GM23338 (cell line): ENCODE results near the gene COLEC12. TPM values are rescaled to one million over a fixed set of nuclear protein-coding genes. Genes with fewer than 3 reads are reported as not detected.

Source experiments
- ATAC-seq: fragments of 200-7000 bp; cut with Tn5 transposase; 3 replicates; pipeline ENCODE4 v1.9.1; 2020
- DNase-seq: peaks from one replicate; pipeline ENCODE4 v3.0.0-alpha.2; 2015; ENCODE audit warnings: low spot score
- H2AFZ ChIP-seq: fragments of 200-600 bp; sonication (generic); 2 replicates; pipeline ENCODE4 v1.8.0; 2016; ENCODE audit warnings: antibody characterized with exemption, mild to moderate bottlenecking, moderate library complexity
- H3F3A ChIP-seq: fragments of 200-600 bp; sonication (generic); replicated peaks from 2 replicates; pipeline ENCODE4 v1.8.0; 2017; ENCODE audit warnings: antibody characterized with exemption, mixed run types, low read depth
- H3K27ac ChIP-seq: fragments of 200-600 bp; sonication (generic); 2 replicates; pipeline ENCODE4 v1.6.1; 2016; ENCODE audit warnings: low read depth
- H3K27me3 ChIP-seq: fragments of 200-600 bp; sonication (generic); 2 replicates; pipeline ENCODE4 v1.8.0; 2016; ENCODE audit warnings: mild to moderate bottlenecking, mixed run types, moderate library complexity; ENCODE audit not compliant: insufficient read depth
- H3K36me3 ChIP-seq: fragments of 200-600 bp; sonication (generic); 2 replicates; pipeline ENCODE4 v1.8.0; 2016; ENCODE audit warnings: mild to moderate bottlenecking; ENCODE audit not compliant: insufficient read depth
- H3K4me1 ChIP-seq: fragments of 200-600 bp; sonication (generic); 2 replicates; pipeline ENCODE4 v1.8.0; 2016; ENCODE audit warnings: mild to moderate bottlenecking, moderate library complexity; ENCODE audit not compliant: insufficient read depth
- H3K4me2 ChIP-seq: fragments of 200-600 bp; sonication (generic); 2 replicates; pipeline ENCODE4 v1.7.1; 2017; ENCODE audit warnings: mixed run types
- H3K4me3 ChIP-seq: fragments of 200-600 bp; sonication (generic); 2 replicates; pipeline ENCODE4 v1.6.1; 2016; ENCODE audit warnings: mixed run types
- H3K79me2 ChIP-seq: fragments of 200-600 bp; sonication (generic); replicated peaks from 2 replicates; pipeline ENCODE4 v1.8.0; 2017; ENCODE audit warnings: mild to moderate bottlenecking; ENCODE audit not compliant: insufficient read depth
- H3K9me2 ChIP-seq: fragments of 200-600 bp; sonication (generic); 2 replicates; pipeline ENCODE4 v1.8.0; 2017; ENCODE audit not compliant: insufficient read depth
- H4K20me1 ChIP-seq: fragments of 200-600 bp; sonication (generic); replicated peaks from 2 replicates; pipeline ENCODE4 v1.8.0; 2017; ENCODE audit warnings: mild to moderate bottlenecking; ENCODE audit not compliant: insufficient read depth
- H3K27ac Mint-ChIP-seq: 2 replicates; pipeline ENCODE4 v1.8.0; 2020; ENCODE audit warnings: inconsistent platforms, mild to moderate bottlenecking, moderate library complexity, mixed read lengths
- H3K27me3 Mint-ChIP-seq: 3 replicates; pipeline ENCODE4 v1.8.0; 2022; ENCODE audit warnings: low read depth, mild to moderate bottlenecking, moderate library complexity, mixed read lengths, inconsistent platforms; ENCODE audit not compliant: insufficient read depth, poor library complexity
- H3K36me3 Mint-ChIP-seq: 3 replicates; pipeline ENCODE4 v1.8.0; 2021; ENCODE audit warnings: low read depth, mild to moderate bottlenecking, inconsistent platforms, moderate library complexity, mixed read lengths
- H3K4me1 Mint-ChIP-seq: 3 replicates; pipeline ENCODE4 v1.8.0; 2020; ENCODE audit warnings: mild to moderate bottlenecking, inconsistent platforms, mixed read lengths
- H3K4me3 Mint-ChIP-seq: 3 replicates; pipeline ENCODE4 v1.8.0; 2021; ENCODE audit warnings: moderate library complexity, mild to moderate bottlenecking, inconsistent platforms, mixed read lengths
- H3K9me3 Mint-ChIP-seq: 3 replicates; pipeline ENCODE4 v1.8.0; 2020; ENCODE audit warnings: moderate library complexity, mild to moderate bottlenecking, inconsistent platforms, mixed read lengths
- CREB1 ChIP-seq: fragments of 250-450 bp; sonication (Bioruptor Pico); IDR thresholded peaks from 2 replicates; pipeline ENCODE4 v1.5.0; 2020; ENCODE audit warnings: low read depth, mild to moderate bottlenecking, moderate library complexity
- EZH2 ChIP-seq: fragments of 200-600 bp; sonication (generic); IDR thresholded peaks from one replicate; pipeline ENCODE4 v1.8.0; 2017; ENCODE audit warnings: antibody characterized with exemption, mild to moderate bottlenecking, low read depth; ENCODE audit not compliant: unreplicated experiment
- EZH2phosphoT487 ChIP-seq: fragments of 200-600 bp; sonication (generic); IDR thresholded peaks from one replicate; pipeline ENCODE4 v1.8.1; 2018; ENCODE audit warnings: antibody characterized with exemption; ENCODE audit not compliant: unreplicated experiment
- JUNB ChIP-seq: IDR thresholded peaks from one replicate; pipeline ENCODE4 v1.6.1; 2016; ENCODE audit warnings: antibody characterized with exemption; ENCODE audit not compliant: unreplicated experiment
- NANOG ChIP-seq: IDR thresholded peaks from 2 replicates; pipeline ENCODE4 v1.6.1; 2016; ENCODE audit warnings: antibody characterized with exemption, borderline replicate concordance
- POLR2AphosphoS5 ChIP-seq: IDR thresholded peaks from 2 replicates; pipeline ENCODE4 v1.6.1; 2016; ENCODE audit warnings: antibody characterized with exemption, low read depth
- STAT1 ChIP-seq: IDR thresholded peaks from one replicate; pipeline ENCODE4 v1.6.1; 2016; ENCODE audit warnings: antibody characterized with exemption; ENCODE audit not compliant: unreplicated experiment
- ZNF331 ChIP-seq: fragments of 250-450 bp; sonication (Bioruptor Pico); IDR thresholded peaks from 2 replicates; pipeline ENCODE4 v1.5.0; 2020; ENCODE audit warnings: low read depth, mild to moderate bottlenecking, moderate library complexity
- polyA plus RNA-seq: library from polyadenylated mRNA; unstranded; fragments of >200 nt; fragmentation: Nextera tagmentation; extraction: Ambion mirVana; gene quantifications from 2 replicates; pipeline ENCODE4 v1.2.1, GENCODE V29; 2016
- total RNA-seq: library from RNA; depleted of rRNA; stranded (reverse); fragments of >200 nt; shearing (Covaris generic); gene quantifications from 2 replicates; pipeline ENCODE4 v1.2.3, GENCODE V29; 2014
- TF ChIP-seq, protein P1 (sequence below), 2 experiments: fragments of 200-600 bp in 1 of 2; sonication (generic) in 1 of 2; conservative IDR thresholded peaks; 2 replicates each; pipeline versions ENCODE4 v1.5.1 to v1.6.1; 2016 to 2017; ENCODE audit warnings: antibody characterized with exemption in 2 of 2, low read depth in 2 of 2, mild to moderate bottlenecking in 2 of 2, moderate library complexity in 1 of 2
- TF ChIP-seq, protein P2 (sequence below): IDR thresholded peaks from 2 replicates; pipeline ENCODE4 v1.6.1; 2016; ENCODE audit warnings: antibody characterized with exemption
- TF ChIP-seq, protein P3 (sequence below): fragments of 250-450 bp; sonication (Bioruptor Pico); IDR thresholded peaks from 2 replicates; pipeline ENCODE4 v1.5.0; 2020; ENCODE audit warnings: mild to moderate bottlenecking, moderate library complexity

The COLEC12 gene
- total and polyA plus RNA-seq, 2 experiments from 2014 or later, result 1.1 to 3.2 TPM

DNA sequence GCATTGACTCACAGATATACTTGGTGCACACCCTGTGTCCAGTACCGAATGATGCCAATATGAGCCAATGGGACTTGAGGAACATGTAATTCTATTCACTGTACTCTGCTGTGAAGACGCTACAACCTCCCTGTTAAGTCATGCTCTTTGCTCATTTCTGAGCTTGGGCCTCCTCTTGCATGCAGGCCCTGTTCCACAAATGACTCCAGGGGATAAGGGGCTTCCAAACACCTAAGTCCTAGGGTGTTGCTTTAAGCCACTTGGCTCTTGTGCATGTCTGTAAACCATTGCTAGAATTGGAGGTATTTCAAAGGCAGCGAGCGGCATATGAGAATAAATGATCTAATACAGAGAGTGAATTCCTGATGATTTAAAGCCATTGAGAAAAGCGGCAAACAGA, 126.7 kb downstream of the COLEC12 start:
- Mint-ChIP-seq H3K4me1 (peaks cover 11% of the 10 kb centered on the region), H3K9me3 (peaks cover 2% of the 10 kb centered on the region; the same call in 1 of the 3 replicates), H3K27ac (no peak overlapping the region), H3K4me3 (no peak overlapping the region), H3K36me3 (no peaks in the 10 kb centered on the region), H3K27me3 (peaks cover 3% of the 10 kb centered on the region)
- no peak overlapping the region for H2AFZ ChIP-seq
- H3K27me3 ChIP-seq, result no peaks in the 10 kb centered on the region
- no peaks in the 10 kb centered on the region for H4K20me1 ChIP-seq
- no peaks in the 10 kb centered on the region for H3F3A ChIP-seq
- no peaks in the 10 kb centered on the region; the same call in 1 of the 2 replicates for H3K4me1 ChIP-seq
- H3K27ac ChIP-seq, result no peak overlapping the region
- DNase-seq (no peak), ATAC-seq (no peak)
- H3K4me2 ChIP-seq, result no peak overlapping the region
- no peaks in the 10 kb centered on the region for H3K36me3 ChIP-seq
- no peaks in the 10 kb centered on the region; the same call in 1 of the 2 replicates for H3K9me2 ChIP-seq
- H3K4me3 ChIP-seq, result no peak overlapping the region
- H3K79me2 ChIP-seq, result no peaks in the 10 kb centered on the region
- TF ChIP-seq STAT1, result no peak
- TF ChIP-seq JUNB, result no peak
- TF ChIP-seq ZNF331, result no peak
- TF ChIP-seq, protein P1, sequence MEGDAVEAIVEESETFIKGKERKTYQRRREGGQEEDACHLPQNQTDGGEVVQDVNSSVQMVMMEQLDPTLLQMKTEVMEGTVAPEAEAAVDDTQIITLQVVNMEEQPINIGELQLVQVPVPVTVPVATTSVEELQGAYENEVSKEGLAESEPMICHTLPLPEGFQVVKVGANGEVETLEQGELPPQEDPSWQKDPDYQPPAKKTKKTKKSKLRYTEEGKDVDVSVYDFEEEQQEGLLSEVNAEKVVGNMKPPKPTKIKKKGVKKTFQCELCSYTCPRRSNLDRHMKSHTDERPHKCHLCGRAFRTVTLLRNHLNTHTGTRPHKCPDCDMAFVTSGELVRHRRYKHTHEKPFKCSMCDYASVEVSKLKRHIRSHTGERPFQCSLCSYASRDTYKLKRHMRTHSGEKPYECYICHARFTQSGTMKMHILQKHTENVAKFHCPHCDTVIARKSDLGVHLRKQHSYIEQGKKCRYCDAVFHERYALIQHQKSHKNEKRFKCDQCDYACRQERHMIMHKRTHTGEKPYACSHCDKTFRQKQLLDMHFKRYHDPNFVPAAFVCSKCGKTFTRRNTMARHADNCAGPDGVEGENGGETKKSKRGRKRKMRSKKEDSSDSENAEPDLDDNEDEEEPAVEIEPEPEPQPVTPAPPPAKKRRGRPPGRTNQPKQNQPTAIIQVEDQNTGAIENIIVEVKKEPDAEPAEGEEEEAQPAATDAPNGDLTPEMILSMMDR (conservative IDR thresholded peaks at IDR 0.05; ENCODE audit: low read depth in 2 of 2), result no peak
- TF ChIP-seq, protein P2, sequence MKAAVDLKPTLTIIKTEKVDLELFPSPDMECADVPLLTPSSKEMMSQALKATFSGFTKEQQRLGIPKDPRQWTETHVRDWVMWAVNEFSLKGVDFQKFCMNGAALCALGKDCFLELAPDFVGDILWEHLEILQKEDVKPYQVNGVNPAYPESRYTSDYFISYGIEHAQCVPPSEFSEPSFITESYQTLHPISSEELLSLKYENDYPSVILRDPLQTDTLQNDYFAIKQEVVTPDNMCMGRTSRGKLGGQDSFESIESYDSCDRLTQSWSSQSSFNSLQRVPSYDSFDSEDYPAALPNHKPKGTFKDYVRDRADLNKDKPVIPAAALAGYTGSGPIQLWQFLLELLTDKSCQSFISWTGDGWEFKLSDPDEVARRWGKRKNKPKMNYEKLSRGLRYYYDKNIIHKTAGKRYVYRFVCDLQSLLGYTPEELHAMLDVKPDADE, result no peak
- TF ChIP-seq EZH2phosphoT487, result no peak
- no peak for TF ChIP-seq CREB1 (CRISPR knock-in tag)
- no peak for TF ChIP-seq POLR2AphosphoS5

DNA sequence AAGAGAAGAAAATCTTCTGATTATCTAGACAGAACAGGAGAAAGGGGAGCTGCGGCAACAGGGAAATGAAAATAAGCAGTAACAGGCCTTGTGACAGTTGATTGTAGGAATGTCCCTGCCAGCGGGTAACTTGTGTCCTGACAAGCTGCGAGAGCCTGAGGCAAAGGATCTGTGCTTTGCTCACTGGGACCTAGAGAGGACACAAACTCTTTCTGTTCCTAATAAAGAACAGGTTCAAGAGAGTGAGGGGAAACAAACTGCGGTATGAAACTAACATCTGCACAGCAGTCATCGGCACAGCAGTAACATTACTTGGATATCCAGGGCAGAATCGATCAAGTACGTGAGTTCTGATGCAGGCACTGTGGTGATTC, 128.9 kb downstream of the COLEC12 start:
- peaks cover 5% of the 10 kb centered on the region; the same call in 1 of the 2 replicates for H3K4me1 ChIP-seq
- no peak overlapping the region for H3K4me2 ChIP-seq
- no peak overlapping the region for H3K27ac ChIP-seq
- peaks cover 9% of the 10 kb centered on the region; the same call in 2 of the 3 replicates for H3K4me1 Mint-ChIP-seq
- H3K9me3 Mint-ChIP-seq, result peaks cover 2% of the 10 kb centered on the region; the same call in 1 of the 3 replicates
- DNase-seq (no peak), ATAC-seq (no peak)
- H3K36me3 ChIP-seq, result no peaks in the 10 kb centered on the region
- H4K20me1 ChIP-seq, result no peaks in the 10 kb centered on the region
- H3K27me3 ChIP-seq, result no peaks in the 10 kb centered on the region
- H3K4me3 ChIP-seq, result no peak overlapping the region
- H3K27ac Mint-ChIP-seq, result 0 out of 2 replicates have a peak overlapping the region, but pooled peaks have one; percentile 53
- no peaks in the 10 kb centered on the region; the same call in 1 of the 2 replicates for H3K9me2 ChIP-seq
- H2AFZ ChIP-seq, result no peak overlapping the region
- no peaks in the 10 kb centered on the region for H3K36me3 Mint-ChIP-seq
- no peaks in the 10 kb centered on the region for H3F3A ChIP-seq
- H3K4me3 Mint-ChIP-seq, result no peak overlapping the region
- no peaks in the 10 kb centered on the region for H3K79me2 ChIP-seq
- peaks cover 3% of the 10 kb centered on the region for H3K27me3 Mint-ChIP-seq
- TF ChIP-seq, protein P1 (conservative IDR thresholded peaks at IDR 0.05; ENCODE audit: low read depth in 2 of 2), result no peak
- no peak for TF ChIP-seq NANOG
- TF ChIP-seq, protein P3, sequence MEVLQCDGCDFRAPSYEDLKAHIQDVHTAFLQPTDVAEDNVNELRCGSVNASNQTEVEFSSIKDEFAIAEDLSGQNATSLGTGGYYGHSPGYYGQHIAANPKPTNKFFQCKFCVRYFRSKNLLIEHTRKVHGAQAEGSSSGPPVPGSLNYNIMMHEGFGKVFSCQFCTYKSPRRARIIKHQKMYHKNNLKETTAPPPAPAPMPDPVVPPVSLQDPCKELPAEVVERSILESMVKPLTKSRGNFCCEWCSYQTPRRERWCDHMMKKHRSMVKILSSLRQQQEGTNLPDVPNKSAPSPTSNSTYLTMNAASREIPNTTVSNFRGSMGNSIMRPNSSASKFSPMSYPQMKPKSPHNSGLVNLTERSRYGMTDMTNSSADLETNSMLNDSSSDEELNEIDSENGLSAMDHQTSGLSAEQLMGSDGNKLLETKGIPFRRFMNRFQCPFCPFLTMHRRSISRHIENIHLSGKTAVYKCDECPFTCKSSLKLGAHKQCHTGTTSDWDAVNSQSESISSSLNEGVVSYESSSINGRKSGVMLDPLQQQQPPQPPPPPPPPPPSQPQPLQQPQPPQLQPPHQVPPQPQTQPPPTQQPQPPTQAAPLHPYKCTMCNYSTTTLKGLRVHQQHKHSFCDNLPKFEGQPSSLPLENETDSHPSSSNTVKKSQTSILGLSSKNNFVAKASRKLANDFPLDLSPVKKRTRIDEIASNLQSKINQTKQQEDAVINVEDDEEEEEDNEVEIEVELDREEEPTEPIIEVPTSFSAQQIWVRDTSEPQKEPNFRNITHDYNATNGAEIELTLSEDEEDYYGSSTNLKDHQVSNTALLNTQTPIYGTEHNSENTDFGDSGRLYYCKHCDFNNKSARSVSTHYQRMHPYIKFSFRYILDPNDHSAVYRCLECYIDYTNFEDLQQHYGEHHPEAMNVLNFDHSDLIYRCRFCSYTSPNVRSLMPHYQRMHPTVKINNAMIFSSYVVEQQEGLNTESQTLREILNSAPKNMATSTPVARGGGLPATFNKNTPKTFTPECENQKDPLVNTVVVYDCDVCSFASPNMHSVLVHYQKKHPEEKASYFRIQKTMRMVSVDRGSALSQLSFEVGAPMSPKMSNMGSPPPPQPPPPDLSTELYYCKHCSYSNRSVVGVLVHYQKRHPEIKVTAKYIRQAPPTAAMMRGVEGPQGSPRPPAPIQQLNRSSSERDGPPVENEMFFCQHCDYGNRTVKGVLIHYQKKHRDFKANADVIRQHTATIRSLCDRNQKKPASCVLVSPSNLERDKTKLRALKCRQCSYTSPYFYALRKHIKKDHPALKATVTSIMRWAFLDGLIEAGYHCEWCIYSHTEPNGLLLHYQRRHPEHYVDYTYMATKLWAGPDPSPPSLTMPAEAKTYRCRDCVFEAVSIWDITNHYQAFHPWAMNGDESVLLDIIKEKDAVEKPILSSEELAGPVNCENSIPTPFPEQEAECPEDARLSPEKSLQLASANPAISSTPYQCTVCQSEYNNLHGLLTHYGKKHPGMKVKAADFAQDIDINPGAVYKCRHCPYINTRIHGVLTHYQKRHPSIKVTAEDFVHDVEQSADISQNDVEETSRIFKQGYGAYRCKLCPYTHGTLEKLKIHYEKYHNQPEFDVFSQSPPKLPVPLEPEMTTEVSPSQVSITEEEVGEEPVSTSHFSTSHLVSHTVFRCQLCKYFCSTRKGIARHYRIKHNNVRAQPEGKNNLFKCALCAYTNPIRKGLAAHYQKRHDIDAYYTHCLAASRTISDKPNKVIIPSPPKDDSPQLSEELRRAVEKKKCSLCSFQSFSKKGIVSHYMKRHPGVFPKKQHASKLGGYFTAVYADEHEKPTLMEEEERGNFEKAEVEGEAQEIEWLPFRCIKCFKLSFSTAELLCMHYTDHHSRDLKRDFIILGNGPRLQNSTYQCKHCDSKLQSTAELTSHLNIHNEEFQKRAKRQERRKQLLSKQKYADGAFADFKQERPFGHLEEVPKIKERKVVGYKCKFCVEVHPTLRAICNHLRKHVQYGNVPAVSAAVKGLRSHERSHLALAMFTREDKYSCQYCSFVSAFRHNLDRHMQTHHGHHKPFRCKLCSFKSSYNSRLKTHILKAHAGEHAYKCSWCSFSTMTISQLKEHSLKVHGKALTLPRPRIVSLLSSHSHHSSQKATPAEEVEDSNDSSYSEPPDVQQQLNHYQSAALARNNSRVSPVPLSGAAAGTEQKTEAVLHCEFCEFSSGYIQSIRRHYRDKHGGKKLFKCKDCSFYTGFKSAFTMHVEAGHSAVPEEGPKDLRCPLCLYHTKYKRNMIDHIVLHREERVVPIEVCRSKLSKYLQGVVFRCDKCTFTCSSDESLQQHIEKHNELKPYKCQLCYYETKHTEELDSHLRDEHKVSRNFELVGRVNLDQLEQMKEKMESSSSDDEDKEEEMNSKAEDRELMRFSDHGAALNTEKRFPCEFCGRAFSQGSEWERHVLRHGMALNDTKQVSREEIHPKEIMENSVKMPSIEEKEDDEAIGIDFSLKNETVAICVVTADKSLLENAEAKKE (CRISPR knock-in tag), result no peak
- TF ChIP-seq JUNB, result no peak
- no peak for TF ChIP-seq EZH2
